Keratinocyte (primary cell): ENCODE data around the gene ZNF648.

ENCODE experiments used
- CTCF ChIP-seq, 3 experiments: IDR thresholded peaks in 1 of 3; conservative IDR thresholded peaks in 1 of 3; optimal IDR thresholded peaks in 1 of 3; 2 replicates in 2 of 3; 3 replicates in 1 of 3; pipeline versions ENCODE3 to v1.5.1; 2011; ENCODE audit warnings: low read length in 3 of 3, mild to moderate bottlenecking in 3 of 3, moderate library complexity in 2 of 3, control low read depth in 1 of 3, inconsistent platforms in 1 of 3; ENCODE audit not compliant: insufficient read depth in 2 of 3; ENCODE audit errors: extremely low read depth in 1 of 3
- EZH2 ChIP-seq: IDR thresholded peaks from one replicate; pipeline ENCODE4 v1.6.1; 2012; ENCODE audit warnings: inconsistent platforms, mild to moderate bottlenecking, low read length, moderate library complexity

- no peak for TF ChIP-seq CTCF (optimal IDR thresholded peaks at IDR 0.05 in 1 of 3, IDR thresholded peaks at IDR 0.05 in 1 of 3, conservative IDR thresholded peaks at IDR 0.05 in 1 of 3; ENCODE audit: extremely low read depth in 1 of 3, insufficient read depth in 2 of 3, low read length in 3 of 3)
- no peak for TF ChIP-seq EZH2
Measured at GRCh38 chr1:182060877-182061276, 635 bp downstream of the ZNF648 start.
